Esophagus squamous epithelium (tissue), 5 donors: ENCODE measurements around the gene CDC42BPB. TPM values are rescaled to one million over a fixed set of nuclear protein-coding genes. Genes with fewer than 3 reads are reported as not detected.
A peak's percentile ranks its signal among the peaks of the same experiment; 100 is the strongest.

Experiments used
- DNase-seq: peaks from one replicate; lab custom pipeline; 2025; lab: John Stamatoyannopoulos, UW
- H3K27ac ChIP-seq, 4 donors: fragments of 200-600 bp; sonication (generic); one replicate each; pipeline ENCODE4 v1.5.1; 2016 to 2019; ENCODE audit warnings: mild to moderate bottlenecking in 1 of 4
- H3K27me3 ChIP-seq, 4 donors: fragments of 200-600 bp; sonication (generic); 1 replicate in 3 of 4; 2 replicates in 1 of 4; pipeline versions ENCODE4 v1.5.1 to v1.6.0; 2017 to 2021; ENCODE audit warnings: antibody characterized with exemption in 1 of 4
- H3K36me3 ChIP-seq, 3 donors: fragments of 200-600 bp; sonication (generic); one replicate each; pipeline ENCODE4 v1.5.1; 2016 to 2019
- H3K4me1 ChIP-seq, 3 donors: fragments of 200-600 bp; sonication (generic); one replicate each; pipeline ENCODE4 v1.5.1; 2017 to 2019
- H3K4me3 ChIP-seq, 4 donors: fragments of 200-600 bp; sonication (generic); 1 replicate in 3 of 4; 2 replicates in 1 of 4; pipeline ENCODE4 v1.5.1; 2016 to 2019; ENCODE audit warnings: mild to moderate bottlenecking in 2 of 4, moderate library complexity in 1 of 4
- H3K9me3 ChIP-seq, 3 donors: fragments of 200-600 bp; sonication (generic); one replicate each; pipeline ENCODE4 v1.5.1; 2016 to 2019
- CTCF ChIP-seq, 6 experiments: fragments of 450-650 bp in 4 of 6; fragments of 200-600 bp in 2 of 6; sonication (generic) in 2 of 6; IDR thresholded peaks; one replicate each; pipeline ENCODE4 v1.5.1; 2016 to 2019; ENCODE audit warnings: antibody characterized with exemption in 6 of 6, mild to moderate bottlenecking in 4 of 6, moderate library complexity in 4 of 6
- POLR2A ChIP-seq, 4 donors: fragments of 450-650 bp; IDR thresholded peaks; one replicate each; pipeline ENCODE4 v1.6.1; 2017; ENCODE audit warnings: antibody characterized with exemption in 4 of 4, mild to moderate bottlenecking in 4 of 4, moderate library complexity in 3 of 4
- WGBS, 2 donors: methylation state at CpG; one replicate each; pipeline ENCODE4 v1.1.5; 2018; 5-methylcytosine and 5-hydroxymethylcytosine counted together
- intact Hi-C: fragments of 100-400 bp; cut with DNase I; formaldehyde crosslinking; loops from one replicate; pipeline ENCODE4 v1.15.0; 2022
- total RNA-seq, 4 donors: library from RNA; depleted of rRNA; stranded (reverse); fragments of >200 nt; gene quantifications; one replicate each; pipeline ENCODE4 v1.1.0, GENCODE V29; 2016
- donor health status: DM: yes; HTN: yes; CAD: no.

Gene CDC42BPB
- total RNA-seq, 4 donors from 2014 or later = 43.7 to 98.2 (median 81.2) TPM

GRCh38 chr14:103003850-103004249, 53.5 kb downstream of the CDC42BPB start:
- TF ChIP-seq CTCF (IDR thresholded peaks at IDR 0.05) = no peak
- no peak for TF ChIP-seq POLR2A (IDR thresholded peaks at IDR 0.05)
- intact Hi-C loops = no loop called here
- H3K9me3 ChIP-seq = no peaks in the 10 kb centered on the region
- no peaks in the 10 kb centered on the region for H3K27me3 ChIP-seq
- H3K4me3 ChIP-seq = no peak overlapping the region
- no peak overlapping the region for H3K27ac ChIP-seq
- DNase-seq = no peak
- peaks cover 23 to 92% (median 23%) of the 10 kb centered on the region in 3 donors for H3K36me3 ChIP-seq
- H3K4me1 ChIP-seq = peaks cover 0 to 24% (median 0%) of the 10 kb centered on the region in 3 donors
- 89 to 93% methylated on average over 14 to 17 of the region's 24 CpGs for WGBS, 2 donors

- H3K4me1 ChIP-seq = peaks cover 0 to 20% (median 0%) of the 10 kb centered on the region in 3 donors
- peaks cover 23 to 91% (median 23%) of the 10 kb centered on the region in 3 donors for H3K36me3 ChIP-seq
- no peak overlapping the region for H3K4me3 ChIP-seq
- WGBS, 2 donors = 88 to 92% methylated on average over 5 to 14 of the region's 14 CpGs
- no peak for TF ChIP-seq CTCF (IDR thresholded peaks at IDR 0.05)
- no peak for TF ChIP-seq POLR2A (IDR thresholded peaks at IDR 0.05)
- intact Hi-C loops = no loop called here
- no peak overlapping the region for H3K27ac ChIP-seq
- H3K9me3 ChIP-seq = no peaks in the 10 kb centered on the region
- H3K27me3 ChIP-seq = no peaks in the 10 kb centered on the region
- no peak for DNase-seq
These were observed 54.1 kb downstream of the CDC42BPB start for GRCh38 chr14:103003351-103003615.

DNA sequence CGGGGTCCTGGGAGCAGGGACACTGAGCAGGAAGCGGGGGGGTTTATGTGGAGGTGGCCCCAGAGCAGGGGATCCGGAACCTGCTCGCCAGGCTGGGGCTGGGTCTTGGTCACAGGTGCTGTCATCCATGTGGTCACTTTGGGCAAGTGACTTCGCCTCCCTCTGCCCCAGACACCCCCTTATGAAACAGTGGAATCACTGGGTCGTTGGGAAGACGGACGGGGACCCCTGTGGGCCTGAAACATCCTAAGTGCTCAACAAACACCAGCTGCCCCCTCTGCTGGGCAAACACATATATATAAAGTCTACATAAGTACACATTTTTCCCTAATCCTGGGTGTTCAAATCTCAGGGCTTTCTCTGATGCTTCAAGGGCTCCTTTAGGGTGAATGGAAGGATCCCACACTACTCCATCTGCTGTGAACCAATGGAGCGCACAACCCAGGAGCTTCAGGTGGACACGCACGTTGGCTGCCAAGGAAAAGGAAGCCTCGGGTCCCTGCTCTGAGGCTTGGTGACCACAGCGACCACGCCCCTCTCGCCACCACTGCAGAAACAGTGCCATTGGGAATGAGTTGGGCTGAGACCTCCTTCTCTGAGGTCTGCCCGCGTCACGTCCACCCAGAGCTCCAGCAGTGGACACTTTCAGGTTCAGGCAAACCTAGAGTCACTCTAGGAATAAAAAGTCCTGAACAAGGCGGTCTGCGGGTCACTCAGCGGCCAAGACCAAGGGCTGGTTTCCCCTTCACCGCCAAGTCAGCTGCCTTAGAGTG, 54.6 kb downstream of the CDC42BPB start:
- no peaks in the 10 kb centered on the region for H3K9me3 ChIP-seq
- peaks cover 23 to 91% (median 25%) of the 10 kb centered on the region in 3 donors for H3K36me3 ChIP-seq
- peaks cover 0 to 15% (median 0%) of the 10 kb centered on the region in 3 donors for H3K4me1 ChIP-seq
- intact Hi-C loops = no loop called here
- 73 to 82% methylated on average over 7 to 19 of the region's 22 CpGs for WGBS, 2 donors
- H3K27me3 ChIP-seq = no peaks in the 10 kb centered on the region
- DNase-seq = no peak
- TF ChIP-seq CTCF (IDR thresholded peaks at IDR 0.05) (peak in 1 of 6 experiments; percentile 10), POLR2A (IDR thresholded peaks at IDR 0.05) (no peak)
- H3K27ac ChIP-seq = no peak overlapping the region
- no peak overlapping the region for H3K4me3 ChIP-seq

- DNase-seq = no peak
- Histone ChIP-seq H3K4me3 (no peak overlapping the region), H3K36me3 (peaks cover 23 to 91% (median 28%) of the 10 kb centered on the region in 3 donors), H3K27ac (no peak overlapping the region), H3K4me1 (peaks cover 0 to 7% (median 0%) of the 10 kb centered on the region in 3 donors), H3K27me3 (no peaks in the 10 kb centered on the region), H3K9me3 (no peaks in the 10 kb centered on the region)
- 80 to 88% methylated on average over 10 to 20 of the region's 37 CpGs for whole genome bisulfite sequencing, 2 donors
- TF ChIP-seq POLR2A (IDR thresholded peaks at IDR 0.05) (no peak), CTCF (IDR thresholded peaks at IDR 0.05) (no peak)
- intact Hi-C loops = no loop called here
These were observed 55.5 kb downstream of the CDC42BPB start for GRCh38 chr14:103001651-103002396.

DNA sequence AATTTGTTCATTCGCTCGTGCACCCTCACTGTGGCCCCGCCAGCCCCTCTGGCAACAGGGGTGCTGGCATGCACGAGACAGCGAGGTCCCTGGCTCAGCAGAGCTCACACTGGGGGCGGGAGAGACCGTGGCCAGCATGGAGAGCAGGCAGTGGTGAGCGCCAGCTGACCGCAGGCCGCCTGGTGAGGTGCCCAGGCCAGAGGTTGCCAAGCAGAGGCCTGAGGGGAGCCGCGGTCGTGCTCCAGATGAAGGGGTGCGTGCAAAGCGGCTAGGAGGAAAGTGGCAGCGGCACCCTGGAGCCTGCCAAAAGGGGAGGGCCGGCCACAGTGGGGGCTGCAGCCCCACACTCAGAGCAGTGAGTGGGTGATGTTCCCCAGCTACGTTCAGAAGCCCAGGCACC, 56.1 kb downstream of the CDC42BPB start:
- DNase-seq = no peak
- no peaks in the 10 kb centered on the region for H3K9me3 ChIP-seq
- no peak for TF ChIP-seq CTCF (IDR thresholded peaks at IDR 0.05)
- TF ChIP-seq POLR2A (IDR thresholded peaks at IDR 0.05) = no peak
- H3K27ac ChIP-seq = no peak overlapping the region
- H3K4me1 ChIP-seq = peaks cover 0 to 7% (median 0%) of the 10 kb centered on the region in 3 donors
- 95 to 97% methylated on average over 7 to 8 of the region's 18 CpGs for WGBS, 2 donors
- intact Hi-C loops = no loop called here
- no peak overlapping the region for H3K4me3 ChIP-seq
- H3K27me3 ChIP-seq = no peaks in the 10 kb centered on the region
- peaks cover 23 to 94% (median 28%) of the 10 kb centered on the region in 3 donors for H3K36me3 ChIP-seq
